HCT116 (cell line): Measurements from ENCODE around the gene JAK1.

Experiments used
- ATF3 ChIP-seq: IDR thresholded peaks from 2 replicates; pipeline ENCODE4 v1.6.1; 2012
- CTCF ChIP-seq, 3 experiments: fragments of 200-600 bp in 1 of 3; sonication (generic) in 1 of 3; IDR thresholded peaks in 2 of 3; conservative IDR thresholded peaks in 1 of 3; 2 replicates each; pipeline ENCODE4 v1.5.1; 2012 to 2017; ENCODE audit warnings: low read depth in 2 of 3, low read length in 2 of 3, antibody characterized with exemption in 1 of 3, borderline replicate concordance in 1 of 3, control low read depth in 1 of 3, mild to moderate bottlenecking in 1 of 3, mixed read lengths in 1 of 3, mixed run types in 1 of 3, moderate library complexity in 1 of 3; ENCODE audit not compliant: insufficient read depth in 1 of 3
- EZH2 ChIP-seq: fragments of 200-600 bp; sonication (generic); IDR thresholded peaks from 2 replicates; pipeline ENCODE4 v1.6.1; 2017; ENCODE audit warnings: antibody characterized with exemption, mixed run types
- FOSL1 ChIP-seq: IDR thresholded peaks from 2 replicates; pipeline ENCODE4 v1.6.1; 2012; ENCODE audit warnings: low read depth
- MAX ChIP-seq: IDR thresholded peaks from 2 replicates; pipeline ENCODE4 v1.6.1; 2012
- POLR2A ChIP-seq: IDR thresholded peaks from 2 replicates; pipeline ENCODE4 v1.7.0; 2011; ENCODE audit warnings: borderline replicate concordance; ENCODE audit not compliant: insufficient read depth, insufficient read length; ENCODE audit errors: extremely low read depth
- POLR2AphosphoS5 ChIP-seq: IDR thresholded peaks from 2 replicates; pipeline ENCODE4 v1.6.1; 2011; ENCODE audit warnings: mild to moderate bottlenecking, low read depth, low read length, moderate library complexity
- REST ChIP-seq: IDR thresholded peaks from 2 replicates; pipeline ENCODE4 v1.6.1; 2012; ENCODE audit warnings: low read depth
- YY1 ChIP-seq: IDR thresholded peaks from 2 replicates; pipeline ENCODE4 v1.6.1; 2011; ENCODE audit warnings: low read length, low read depth, moderate library complexity, mild to moderate bottlenecking; ENCODE audit not compliant: insufficient replicate concordance; ENCODE audit errors: extremely low read depth

- no peak for TF ChIP-seq POLR2A
- no peak for TF ChIP-seq FOSL1
- TF ChIP-seq CTCF (IDR thresholded peaks at IDR 0.05 in 2 of 3, conservative IDR thresholded peaks at IDR 0.05 in 1 of 3; ENCODE audit: borderline replicate concordance in 1 of 3, insufficient read depth in 1 of 3, low read depth in 2 of 3, low read length in 2 of 3): no peak
- TF ChIP-seq EZH2: no peak
- TF ChIP-seq REST: no peak
- no peak for TF ChIP-seq POLR2AphosphoS5
- TF ChIP-seq ATF3: no peak
- TF ChIP-seq YY1: no peak
- no peak for TF ChIP-seq MAX
Observed at GRCh38 chr1:64842224-64842623, 124.1 kb downstream of the JAK1 start.
